RWPE1 (cell line): ENCODE results near the gene COL5A1.
"Not testable (repeated sequence)": the region's sequence is repeated elsewhere in the genome, so short reads cannot be mapped to it uniquely, and the experiment has no call there.

Experiments
- CTCF ChIA-PET: fragments of 350-600 bp; sonication (Branson Sonifier 250); formaldehyde crosslinking; extraction: SDS; loops from one replicate; lab custom pipeline; 2021; lab: Yijun Ruan, JAX
- POLR2A ChIA-PET: fragments of 400-600 bp; formaldehyde crosslinking; extraction: SDS; loops from one replicate; lab custom pipeline; 2020; ENCODE audit warnings: antibody characterized with exemption; ENCODE audit not compliant: low non-redundant PET; lab: Yijun Ruan, JAX
- DNase-seq: peaks from one replicate; pipeline ENCODE4 v3.0.0; 2012; ENCODE audit warnings: low spot score
- H3K27ac ChIP-seq: fragments of 450-650 bp; 2 replicates; pipeline ENCODE4 v1.5.1; 2017
- TF ChIP-seq, protein P1 (sequence below): fragments of 450-650 bp; conservative IDR thresholded peaks from 2 replicates; pipeline ENCODE4 v1.5.1; 2017; ENCODE audit warnings: low read depth, mild to moderate bottlenecking

Gene COL5A1

DNA sequence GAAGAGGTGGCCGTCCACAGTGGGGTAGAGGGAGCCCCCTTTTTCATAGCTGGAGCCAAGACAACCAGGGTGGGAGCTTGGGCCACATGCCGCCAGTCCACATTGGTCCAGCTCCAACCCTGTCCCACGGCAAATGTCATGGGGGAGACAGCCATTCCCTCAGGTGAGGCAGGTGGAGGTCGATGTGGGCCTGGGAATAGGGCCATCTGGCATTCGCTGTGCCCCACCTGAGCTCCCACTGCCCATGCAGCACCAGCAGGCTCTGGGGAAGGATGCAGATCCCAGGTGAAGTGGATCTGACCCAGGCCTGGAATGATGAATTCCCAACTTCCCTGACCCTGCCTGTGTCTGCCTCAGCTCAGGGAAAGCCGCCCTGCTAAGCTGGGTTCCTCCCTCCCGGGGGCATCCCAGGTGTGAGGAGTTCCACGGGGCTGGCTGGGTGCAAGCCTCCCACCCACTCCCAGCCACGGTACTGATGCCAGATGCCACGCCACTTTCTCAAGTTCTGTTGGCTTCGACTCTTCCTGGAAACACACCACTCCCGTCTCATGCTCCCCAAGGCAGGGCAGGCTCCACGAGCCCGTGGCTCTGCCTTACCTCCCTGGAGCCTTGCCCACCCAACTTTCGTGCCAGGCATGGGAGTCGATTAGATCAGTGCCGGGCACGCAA is 213.8 kb downstream of the COL5A1 start:
- H3K27ac ChIP-seq = no peak overlapping the region
- ChIA-PET CTCF (interaction anchor here (0.6 kb wide), 2 partner anchors 89 to 93 kb away, joined by 3 read pairs; no protein-coding TSS in a partner anchor), POLR2A (no interaction called here)
- TF ChIP-seq, protein P1, sequence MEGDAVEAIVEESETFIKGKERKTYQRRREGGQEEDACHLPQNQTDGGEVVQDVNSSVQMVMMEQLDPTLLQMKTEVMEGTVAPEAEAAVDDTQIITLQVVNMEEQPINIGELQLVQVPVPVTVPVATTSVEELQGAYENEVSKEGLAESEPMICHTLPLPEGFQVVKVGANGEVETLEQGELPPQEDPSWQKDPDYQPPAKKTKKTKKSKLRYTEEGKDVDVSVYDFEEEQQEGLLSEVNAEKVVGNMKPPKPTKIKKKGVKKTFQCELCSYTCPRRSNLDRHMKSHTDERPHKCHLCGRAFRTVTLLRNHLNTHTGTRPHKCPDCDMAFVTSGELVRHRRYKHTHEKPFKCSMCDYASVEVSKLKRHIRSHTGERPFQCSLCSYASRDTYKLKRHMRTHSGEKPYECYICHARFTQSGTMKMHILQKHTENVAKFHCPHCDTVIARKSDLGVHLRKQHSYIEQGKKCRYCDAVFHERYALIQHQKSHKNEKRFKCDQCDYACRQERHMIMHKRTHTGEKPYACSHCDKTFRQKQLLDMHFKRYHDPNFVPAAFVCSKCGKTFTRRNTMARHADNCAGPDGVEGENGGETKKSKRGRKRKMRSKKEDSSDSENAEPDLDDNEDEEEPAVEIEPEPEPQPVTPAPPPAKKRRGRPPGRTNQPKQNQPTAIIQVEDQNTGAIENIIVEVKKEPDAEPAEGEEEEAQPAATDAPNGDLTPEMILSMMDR = no peak
- DNase-seq = no peak

DNA sequence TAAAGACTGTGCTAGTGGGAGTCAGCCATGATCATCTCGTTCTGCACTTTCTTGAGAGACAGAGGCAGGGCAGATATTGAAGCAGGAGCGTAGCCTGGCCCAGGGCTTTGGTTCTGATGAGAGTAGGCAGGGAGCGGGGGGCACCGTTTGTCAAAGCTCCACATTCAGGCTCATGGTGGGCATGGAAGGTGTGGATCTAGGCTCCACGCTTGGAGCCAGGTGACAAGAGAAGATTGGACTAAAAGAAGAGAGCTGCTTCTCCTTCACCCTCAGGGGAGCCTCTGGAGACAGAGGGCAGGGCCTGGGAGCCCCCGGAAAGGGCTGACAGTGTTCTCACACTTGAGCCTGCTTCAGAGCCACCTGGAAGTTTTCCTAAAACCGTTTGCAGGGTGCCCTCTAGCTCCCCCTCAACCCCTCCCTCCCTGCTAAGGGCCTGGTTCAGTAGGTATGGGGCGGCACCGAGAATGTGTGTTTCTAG is 214.3 kb downstream of the COL5A1 start:
- no peak overlapping the region for H3K27ac ChIP-seq
- CTCF ChIA-PET = interaction anchor here (0.6 kb wide), 1 partner anchor 51 kb away, joined by 4 read pairs; no protein-coding TSS in a partner anchor
- TF ChIP-seq, protein P1 = no peak
- POLR2A ChIA-PET = no interaction called here
- no peak for DNase-seq

DNA sequence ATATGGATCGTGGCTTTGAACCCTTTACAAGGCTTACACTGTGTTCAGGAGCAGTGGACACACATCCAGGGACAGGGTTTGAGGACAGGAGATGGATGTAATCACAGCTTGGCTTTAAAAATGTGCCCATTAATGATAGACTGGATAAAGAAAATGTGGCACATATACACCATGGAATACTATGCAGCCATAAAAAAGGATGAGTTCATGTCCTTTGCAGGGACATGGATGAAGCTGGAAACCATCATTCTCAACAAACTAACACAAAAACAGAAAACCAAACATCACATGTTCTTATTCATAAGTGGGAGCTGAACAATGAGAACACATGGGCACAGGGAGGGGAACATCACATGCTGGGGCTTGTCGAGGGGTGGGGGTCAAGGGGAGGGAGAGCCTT is 215.8 kb downstream of the COL5A1 start:
- CTCF ChIA-PET, POLR2A ChIA-PET, H3K27ac ChIP-seq: not testable (repeated sequence)

DNA sequence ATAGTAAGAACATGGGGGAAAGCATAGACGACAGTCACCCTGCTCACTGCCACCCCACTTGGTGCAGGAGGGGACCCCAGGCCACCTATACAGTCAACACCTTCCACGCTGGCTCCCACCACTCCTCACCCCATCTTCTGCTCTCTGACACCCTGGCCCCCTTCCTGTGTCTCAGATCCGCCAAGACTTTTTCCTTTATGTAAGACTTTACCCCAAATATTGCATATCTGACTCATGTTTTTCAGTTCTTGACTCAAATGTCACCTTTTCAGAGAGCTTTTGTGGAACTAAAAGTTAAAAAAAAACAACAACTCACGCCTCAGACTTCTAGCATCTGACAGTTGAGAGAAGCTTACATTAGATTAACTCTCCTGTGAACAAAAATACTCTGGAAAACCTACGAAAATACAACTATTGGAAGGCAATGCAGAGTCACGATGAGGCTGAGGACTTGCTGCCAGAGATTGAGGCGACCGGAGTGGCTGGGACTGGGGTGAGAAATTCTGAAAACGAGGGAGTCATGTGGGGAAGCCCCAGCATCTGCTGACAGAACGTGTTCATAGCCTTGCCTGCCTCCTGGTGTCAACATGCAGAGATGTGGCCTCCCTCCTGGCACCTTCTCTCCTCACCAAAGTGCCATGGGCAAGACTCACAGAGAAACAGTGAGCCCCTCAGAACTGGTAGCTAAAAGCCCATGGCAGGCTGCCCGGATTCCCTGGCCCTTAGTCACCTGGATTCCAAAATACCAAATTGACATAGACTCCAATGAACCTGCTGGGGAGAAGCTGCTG is 216.6 kb downstream of the COL5A1 start:
- ChIA-PET CTCF (interaction anchor here (0.6 kb wide), 1 partner anchor 1614 kb away, joined by 7 read pairs; no protein-coding TSS in a partner anchor), POLR2A (no interaction called here)
- TF ChIP-seq, protein P1 = no peak; the same call in 1 of the 2 replicates
- peak; percentile 71 for DNase-seq
- H3K27ac ChIP-seq = peak overlapping the region; percentile 52

More for the DNA sequence above, 215.8 kb downstream of the COL5A1 start:
- DNase-seq = not testable (repeated sequence)

DNA sequence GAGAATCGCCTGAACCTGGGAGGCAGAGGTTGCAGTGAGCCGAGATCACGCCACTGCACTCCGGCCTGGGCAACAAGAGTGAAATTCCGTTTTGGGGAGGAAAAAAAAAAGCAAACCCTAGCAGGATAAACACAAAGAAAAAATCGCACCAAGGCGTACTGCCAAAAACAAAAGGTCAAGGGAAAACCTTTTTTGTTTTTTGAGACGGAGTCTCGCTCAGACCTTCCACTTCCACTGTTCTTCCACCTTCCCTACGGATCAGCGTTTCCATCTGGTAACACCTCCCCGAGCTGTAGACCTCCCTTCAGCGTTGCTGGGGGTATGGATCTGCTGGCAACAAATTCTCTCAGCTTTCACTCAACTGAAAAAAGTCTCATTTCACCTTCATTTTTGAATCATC is 218.9 kb downstream of the COL5A1 start:
- ChIA-PET CTCF (no interaction called here), POLR2A (no interaction called here)
- H3K27ac ChIP-seq = no peak overlapping the region
- no peak for DNase-seq
- TF ChIP-seq, protein P1 = no peak

DNA sequence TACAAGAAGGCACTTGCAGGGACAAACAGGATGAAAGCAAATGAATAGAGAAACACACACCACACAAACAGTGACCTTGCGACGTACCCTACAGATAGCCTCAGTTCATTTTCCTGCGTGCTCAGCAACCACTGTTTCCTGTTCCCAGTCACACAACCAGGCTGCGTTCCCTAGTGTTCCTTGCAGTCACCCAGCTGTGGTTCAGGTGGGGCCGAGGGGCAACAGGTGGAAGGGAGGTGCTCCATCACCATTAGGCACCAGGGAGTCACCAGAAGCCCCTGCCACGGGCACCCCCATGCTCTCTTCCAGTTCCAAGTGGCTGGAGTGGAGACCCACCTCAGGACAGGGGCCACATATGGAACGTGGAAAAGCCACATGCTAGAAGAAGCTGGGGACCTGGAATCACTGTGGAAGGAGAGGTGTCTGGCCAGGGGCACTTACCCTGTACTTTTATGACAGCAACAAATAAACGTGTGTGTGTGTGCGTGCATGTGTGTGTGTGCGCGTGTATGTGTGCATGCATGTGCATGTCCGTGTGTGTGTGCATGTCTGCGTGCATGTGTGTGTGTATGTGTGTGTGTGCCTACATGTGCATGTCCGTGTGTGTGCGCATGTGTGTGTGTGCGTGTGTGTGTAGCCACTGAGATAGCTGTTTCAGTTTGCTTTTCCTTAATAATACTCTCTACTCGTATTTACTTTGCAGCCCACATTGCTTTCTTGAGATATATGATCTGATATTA is 220.2 kb downstream of the COL5A1 start:
- H3K27ac ChIP-seq = no peak overlapping the region
- DNase-seq = no peak
- CTCF ChIA-PET = no interaction called here

More for the DNA sequence above, 220.2 kb downstream of the COL5A1 start:
- POLR2A ChIA-PET = no interaction called here
- TF ChIP-seq, protein P1 = no peak
